Duodenal mucosa (tissue), 2 donors: ENCODE data around the gene ABCC4.

ENCODE experiments used
- H3K27ac ChIP-seq: one replicate; pipeline ENCODE4 v1.7.0; 2013; ENCODE audit warnings: low read depth, low read length
- H3K27me3 ChIP-seq, 2 donors: one replicate each; pipeline ENCODE4 v1.7.0; 2013; ENCODE audit warnings: low read length in 2 of 2, control low read depth in 1 of 2; ENCODE audit not compliant: insufficient read depth in 2 of 2, control insufficient read depth in 1 of 2
- H3K36me3 ChIP-seq, 2 donors: one replicate each; pipeline ENCODE4 v1.7.0; 2013; ENCODE audit warnings: low read length in 2 of 2, control low read depth in 1 of 2; ENCODE audit not compliant: insufficient read depth in 2 of 2, control insufficient read depth in 1 of 2
- H3K4me1 ChIP-seq, 2 donors: one replicate each; pipeline ENCODE4 v1.7.0; 2013; ENCODE audit warnings: low read length in 2 of 2, control low read depth in 1 of 2; ENCODE audit not compliant: insufficient read depth in 2 of 2, control insufficient read depth in 1 of 2
- H3K4me3 ChIP-seq, 2 donors: one replicate each; pipeline ENCODE4 v1.7.0; 2013; ENCODE audit warnings: low read length in 2 of 2, low read depth in 1 of 2
- H3K9ac ChIP-seq, 2 donors: one replicate each; pipeline ENCODE4 v1.7.0; 2013; ENCODE audit warnings: low read length in 2 of 2, low read depth in 1 of 2
- H3K9me3 ChIP-seq, 2 donors: one replicate each; pipeline ENCODE4 v1.7.0; 2013; ENCODE audit warnings: low read length in 2 of 2, control low read depth in 1 of 2; ENCODE audit not compliant: control insufficient read depth in 1 of 2

Gene ABCC4

GRCh38 chr13:95113601-95114000 is 187.7 kb downstream of the ABCC4 start:
- H3K27me3 ChIP-seq: no peaks in the 10 kb centered on the region
- no peak overlapping the region for H3K27ac ChIP-seq
- H3K9ac ChIP-seq: no peak overlapping the region
- no peaks in the 10 kb centered on the region for H3K9me3 ChIP-seq
- no peaks in the 10 kb centered on the region for H3K4me1 ChIP-seq
- peaks cover 0 to 3% of the 10 kb centered on the region in 2 donors for H3K36me3 ChIP-seq
- no peak overlapping the region for H3K4me3 ChIP-seq

- H3K4me1 ChIP-seq: no peaks in the 10 kb centered on the region
- no peaks in the 10 kb centered on the region for H3K9me3 ChIP-seq
- no peak overlapping the region for H3K4me3 ChIP-seq
- H3K36me3 ChIP-seq: peaks cover 0 to 3% of the 10 kb centered on the region in 2 donors
- no peak overlapping the region for H3K9ac ChIP-seq
- H3K27ac ChIP-seq: no peak overlapping the region
- no peaks in the 10 kb centered on the region for H3K27me3 ChIP-seq
These were observed 188.4 kb downstream of the ABCC4 start for GRCh38 chr13:95112883-95113282.

- Histone ChIP-seq H3K36me3 (peaks cover 0 to under 1% of the 10 kb centered on the region in 2 donors), H3K27ac (no peak overlapping the region), H3K4me1 (no peaks in the 10 kb centered on the region), H3K9me3 (no peaks in the 10 kb centered on the region), H3K4me3 (no peak overlapping the region), H3K9ac (no peak overlapping the region), H3K27me3 (no peaks in the 10 kb centered on the region)
These were observed 189.6 kb downstream of the ABCC4 start for GRCh38 chr13:95111608-95112007.

GRCh38 chr13:95106562-95106961 is 194.7 kb downstream of the ABCC4 start:
- Histone ChIP-seq H3K9ac (no peak overlapping the region), H3K9me3 (no peaks in the 10 kb centered on the region), H3K4me3 (no peak overlapping the region), H3K27ac (no peak overlapping the region), H3K27me3 (no peaks in the 10 kb centered on the region), H3K36me3 (peaks cover 0 to 3% of the 10 kb centered on the region in 2 donors), H3K4me1 (no peaks in the 10 kb centered on the region)

GRCh38 chr13:95100525-95101433 is 200.5 kb downstream of the ABCC4 start:
- H3K4me1 ChIP-seq: no peaks in the 10 kb centered on the region
- H3K27ac ChIP-seq: no peak overlapping the region
- H3K27me3 ChIP-seq: no peaks in the 10 kb centered on the region
- no peak overlapping the region for H3K4me3 ChIP-seq
- peaks cover 3 to 4% of the 10 kb centered on the region in 2 donors for H3K9me3 ChIP-seq
- H3K36me3 ChIP-seq: peaks cover 0 to 3% of the 10 kb centered on the region in 2 donors
- no peak overlapping the region for H3K9ac ChIP-seq

- Histone ChIP-seq H3K4me1 (no peaks in the 10 kb centered on the region), H3K9me3 (peaks cover 3 to 4% of the 10 kb centered on the region in 2 donors), H3K9ac (no peak overlapping the region)
These were observed 201.7 kb downstream of the ABCC4 start for GRCh38 chr13:95099541-95099940.

GRCh38 chr13:95098916-95099315 is 202.3 kb downstream of the ABCC4 start:
- H3K9me3 ChIP-seq: peaks cover 3 to 4% of the 10 kb centered on the region in 2 donors
- no peaks in the 10 kb centered on the region for H3K27me3 ChIP-seq
- H3K4me3 ChIP-seq: no peak overlapping the region
- H3K36me3 ChIP-seq: no peaks in the 10 kb centered on the region
- H3K9ac ChIP-seq: no peak overlapping the region
- H3K4me1 ChIP-seq: no peaks in the 10 kb centered on the region
- no peak overlapping the region for H3K27ac ChIP-seq

More at GRCh38 chr13:95099541-95099940, 201.7 kb downstream of the ABCC4 start:
- no peak overlapping the region for H3K27ac ChIP-seq
- H3K36me3 ChIP-seq: no peaks in the 10 kb centered on the region
- H3K4me3 ChIP-seq: no peak overlapping the region
- no peaks in the 10 kb centered on the region for H3K27me3 ChIP-seq

- H3K9me3 ChIP-seq: no peaks in the 10 kb centered on the region
- no peaks in the 10 kb centered on the region for H3K36me3 ChIP-seq
- H3K9ac ChIP-seq: no peak overlapping the region
- H3K4me1 ChIP-seq: no peaks in the 10 kb centered on the region
- no peak overlapping the region for H3K27ac ChIP-seq
- H3K4me3 ChIP-seq: no peak overlapping the region
- H3K27me3 ChIP-seq: no peaks in the 10 kb centered on the region
These were observed 209.5 kb downstream of the ABCC4 start for GRCh38 chr13:95091755-95092154.

GRCh38 chr13:95087746-95088305 is 213.4 kb downstream of the ABCC4 start:
- Histone ChIP-seq H3K9me3 (no peaks in the 10 kb centered on the region), H3K36me3 (no peaks in the 10 kb centered on the region), H3K4me3 (no peak overlapping the region), H3K9ac (no peak overlapping the region), H3K4me1 (no peaks in the 10 kb centered on the region), H3K27ac (no peak overlapping the region), H3K27me3 (no peaks in the 10 kb centered on the region)

- H3K27ac ChIP-seq: no peak overlapping the region
- H3K4me3 ChIP-seq: no peak overlapping the region
- no peaks in the 10 kb centered on the region for H3K27me3 ChIP-seq
- H3K4me1 ChIP-seq: no peaks in the 10 kb centered on the region
- no peak overlapping the region for H3K9ac ChIP-seq
- no peaks in the 10 kb centered on the region for H3K9me3 ChIP-seq
- H3K36me3 ChIP-seq: no peaks in the 10 kb centered on the region
These were observed 214.5 kb downstream of the ABCC4 start for GRCh38 chr13:95086761-95087160.
